OCI-LY1 (cell line): ENCODE measurements around the gene ROBO1.

Experiments used
- CTCF ChIP-seq: fragments of 200-600 bp; sonication (generic), shearing (Covaris generic); IDR thresholded peaks from 2 replicates; pipeline ENCODE4 v1.5.1; 2017; ENCODE audit warnings: mild to moderate bottlenecking, antibody characterized with exemption, low read length, moderate library complexity, mixed read lengths
- EZH2 ChIP-seq: fragments of 200-600 bp; sonication (generic), shearing (Covaris generic); IDR thresholded peaks from 2 replicates; pipeline ENCODE4 v1.8.0; 2017; ENCODE audit warnings: borderline replicate concordance, mixed run types, mild to moderate bottlenecking, antibody characterized with exemption, low read length, moderate library complexity, mixed read lengths

- TF ChIP-seq CTCF, result no peak
- TF ChIP-seq EZH2, result no peak
Observed at GRCh38 chr3:79606414-79606813, 161.4 kb downstream of the ROBO1 start.
